Measurements from ENCODE around the gene COL11A2.
A peak's percentile ranks its signal among the peaks of the same experiment; 100 is the strongest.

COL11A2 gene

DNA sequence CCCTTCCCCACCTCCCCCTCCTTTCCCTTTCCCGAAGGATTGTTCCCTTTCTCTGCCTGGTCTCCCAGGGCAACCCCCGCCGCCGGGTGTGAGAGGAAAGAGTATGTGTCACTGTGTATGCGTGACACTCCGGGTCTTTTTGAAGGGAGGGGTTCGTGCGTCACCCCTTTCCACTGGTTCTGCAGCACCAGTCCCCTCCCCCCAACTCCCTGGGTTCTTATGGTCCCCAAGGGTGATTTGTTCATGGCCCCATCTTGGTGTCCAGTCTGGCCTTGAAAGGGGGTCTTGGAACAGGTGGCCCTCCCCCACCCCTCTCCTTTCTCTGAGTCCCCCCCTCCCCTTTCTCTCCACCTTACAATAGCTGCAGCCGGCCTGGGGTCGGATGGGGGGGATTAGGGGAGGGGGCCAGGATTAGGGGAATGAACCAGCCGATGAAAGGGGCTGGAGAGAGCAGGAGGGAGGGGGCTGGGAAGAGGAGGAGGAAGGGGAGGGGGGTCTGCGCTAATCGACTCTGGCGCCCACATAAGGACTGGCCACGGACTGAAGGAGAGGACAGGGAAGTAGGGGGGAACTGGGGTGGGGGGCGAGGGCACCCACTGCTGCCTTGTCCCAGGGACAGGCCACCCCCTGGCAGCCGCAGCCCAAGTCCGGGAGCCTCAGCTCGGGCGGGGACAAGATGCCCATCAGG, 14.7 kb upstream of the COL11A2 start:
- DNase-seq = peak in 9 of 58 donors; percentile 6 to 58 (median 26)

DNA sequence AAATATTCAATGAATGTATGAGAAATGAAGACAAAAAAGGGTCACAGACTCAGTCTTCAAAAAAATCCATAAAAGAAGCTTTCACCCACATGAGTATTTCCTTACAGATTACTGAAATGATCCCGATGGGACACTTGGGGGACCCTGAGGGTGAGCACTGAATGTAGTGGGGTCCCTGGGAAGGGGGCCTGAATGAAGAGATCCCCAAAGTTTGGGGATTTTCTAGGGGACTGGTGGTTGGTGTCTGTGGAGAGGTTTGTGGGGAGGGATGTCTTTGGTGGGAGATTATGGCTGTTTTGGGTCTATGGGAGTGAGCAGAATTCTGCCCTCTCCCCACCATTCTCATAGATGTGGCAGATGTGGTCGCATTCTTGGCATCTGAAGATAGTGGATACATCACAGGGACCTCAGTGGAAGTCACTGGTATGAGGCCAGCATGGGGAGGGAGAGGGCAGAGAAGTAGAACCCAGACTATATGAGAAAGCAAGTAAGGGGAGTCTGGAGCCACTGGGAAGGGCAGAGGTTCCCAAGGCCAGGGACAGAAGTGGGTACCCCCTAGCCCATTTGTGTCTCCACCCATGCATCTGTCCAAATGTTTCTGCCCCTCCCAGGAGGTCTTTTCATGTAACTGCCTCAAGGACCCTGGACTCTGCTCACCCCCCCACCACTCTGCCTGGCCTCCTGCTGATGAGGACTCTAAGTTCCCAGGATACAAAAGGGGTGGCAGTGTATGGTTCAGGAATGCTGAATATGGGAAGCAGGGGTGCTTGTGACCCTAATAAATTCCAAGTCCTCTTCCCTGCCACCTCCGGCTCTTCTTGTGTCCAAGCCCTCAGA, 14.0 kb upstream of the COL11A2 start:
- no peak for DNase-seq

DNA sequence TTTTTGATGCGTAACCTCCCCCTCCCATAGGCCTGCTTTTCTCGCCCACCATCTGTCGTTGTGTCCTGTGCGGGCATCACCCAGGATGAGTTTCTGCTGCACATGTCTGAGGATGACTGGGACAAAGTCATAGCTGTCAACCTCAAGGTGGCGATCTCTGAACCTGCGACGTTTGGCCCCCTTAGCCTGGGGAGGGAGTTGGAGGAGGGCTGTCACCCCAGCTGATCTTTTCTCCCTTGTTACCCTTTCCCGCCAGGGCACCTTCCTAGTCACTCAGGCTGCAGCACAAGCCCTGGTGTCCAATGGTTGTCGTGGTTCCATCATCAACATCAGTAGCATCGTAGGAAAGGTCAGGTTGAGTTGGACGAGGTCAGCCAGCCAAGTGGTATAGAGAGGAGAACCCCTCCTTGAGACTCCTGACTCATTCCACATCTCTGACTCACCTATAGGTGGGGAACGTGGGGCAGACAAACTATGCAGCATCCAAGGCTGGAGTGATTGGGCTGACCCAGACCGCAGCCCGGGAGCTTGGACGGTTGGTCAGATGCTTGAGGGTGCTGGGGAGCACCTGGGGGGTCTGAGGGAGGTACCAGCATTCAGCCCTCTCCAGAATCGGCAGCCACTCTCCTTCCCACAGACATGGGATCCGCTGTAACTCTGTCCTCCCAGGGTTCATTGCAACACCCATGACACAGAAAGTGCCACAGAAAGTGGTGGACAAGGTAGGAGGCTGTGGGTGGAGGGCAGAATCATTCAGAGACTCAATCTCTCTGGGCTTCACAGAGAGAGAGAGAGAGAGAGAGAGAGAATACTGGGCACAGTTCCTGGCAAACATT, 13.1 kb upstream of the COL11A2 start:
- DNase-seq = no peak

DNA sequence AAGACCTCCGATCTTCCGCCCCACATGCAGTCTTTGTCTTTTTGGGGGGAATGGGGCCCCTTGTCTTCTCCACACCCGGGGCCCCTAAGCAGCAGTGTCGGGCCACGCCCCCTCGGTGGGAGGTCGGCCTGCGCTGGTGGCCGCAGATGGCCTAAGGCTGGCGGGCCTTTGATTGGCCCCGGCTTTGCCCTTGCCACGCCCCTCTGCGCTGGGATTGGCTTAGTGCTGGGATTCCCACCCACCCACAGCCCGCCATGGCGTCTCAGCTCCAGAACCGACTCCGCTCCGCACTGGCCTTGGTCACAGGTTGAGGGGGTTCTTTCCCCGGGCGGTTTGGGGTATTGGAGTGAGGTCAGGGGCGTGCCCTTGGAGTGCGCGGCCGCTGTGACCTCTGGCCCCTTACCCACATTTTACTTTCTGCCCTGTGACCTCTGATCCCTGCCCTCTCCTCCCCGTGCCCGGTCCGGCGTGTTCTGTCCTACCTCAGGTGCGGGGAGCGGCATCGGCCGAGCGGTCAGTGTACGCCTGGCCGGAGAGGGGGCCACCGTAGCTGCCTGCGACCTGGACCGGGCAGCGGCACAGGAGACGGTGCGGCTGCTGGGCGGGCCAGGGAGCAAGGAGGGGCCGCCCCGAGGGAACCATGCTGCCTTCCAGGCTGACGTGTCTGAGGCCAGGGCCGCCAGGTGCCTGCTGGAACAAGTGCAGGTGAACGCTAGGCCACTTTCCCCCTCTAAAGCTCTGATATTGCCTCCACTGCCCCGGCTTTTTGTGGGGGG, 12.3 kb upstream of the COL11A2 start, which contains the start of gene HSD17B8:
Gene HSD17B8 (plus strand): TSS at position 241 of the 776 bp plus-strand sequence. CDS start 14 bp downstream, at position 255.
- peak; percentile 30 to 96 (median 88) for DNase-seq

DNA sequence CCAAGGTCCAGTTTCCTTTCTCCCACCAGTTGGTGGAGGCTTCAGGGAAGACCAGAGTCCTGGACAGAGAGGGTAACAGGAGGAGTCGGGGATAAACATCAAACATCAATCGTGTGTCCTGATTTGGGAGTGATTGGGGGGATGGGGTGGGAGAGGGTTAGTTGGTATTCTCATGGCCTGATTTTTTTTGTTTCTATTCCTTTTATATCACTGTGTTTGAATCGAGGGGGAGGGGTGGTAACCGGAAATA, 11.8 kb upstream of the COL11A2 start:
- DNase-seq = no peak

DNA sequence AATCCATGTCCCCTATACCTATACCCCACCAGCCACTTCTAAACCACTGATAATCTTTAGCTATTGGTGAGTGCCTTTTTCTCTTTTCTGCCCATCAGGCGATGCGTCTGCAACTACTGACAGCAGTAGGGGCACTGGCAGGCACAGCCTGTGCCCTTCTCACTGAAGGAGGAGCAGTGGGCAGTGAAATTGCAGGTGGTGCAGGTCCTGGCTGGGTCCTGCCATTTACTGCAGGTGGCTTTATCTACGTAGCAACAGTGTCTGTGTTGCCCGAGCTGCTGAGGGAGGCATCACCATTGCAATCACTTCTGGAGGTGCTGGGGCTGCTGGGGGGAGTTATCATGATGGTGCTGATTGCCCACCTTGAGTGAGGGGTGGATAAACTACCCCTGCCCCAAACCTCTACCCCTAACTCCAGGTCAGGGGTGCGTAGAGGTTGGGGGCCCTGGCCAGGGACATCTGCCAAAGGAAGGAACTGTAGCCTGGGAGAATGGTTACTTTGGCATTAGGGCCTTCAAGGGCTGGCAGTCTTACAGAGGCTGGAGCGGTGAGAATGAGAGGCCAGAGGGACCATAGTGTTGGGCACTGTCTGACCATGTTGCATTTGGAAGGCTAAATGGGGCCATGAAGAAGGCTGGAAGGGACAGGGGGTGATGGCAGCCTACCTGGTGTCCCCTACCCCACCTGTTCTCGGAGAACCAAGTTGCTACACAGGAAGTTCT, 11.3 kb upstream of the COL11A2 start:
- DNase-seq = no peak

DNA sequence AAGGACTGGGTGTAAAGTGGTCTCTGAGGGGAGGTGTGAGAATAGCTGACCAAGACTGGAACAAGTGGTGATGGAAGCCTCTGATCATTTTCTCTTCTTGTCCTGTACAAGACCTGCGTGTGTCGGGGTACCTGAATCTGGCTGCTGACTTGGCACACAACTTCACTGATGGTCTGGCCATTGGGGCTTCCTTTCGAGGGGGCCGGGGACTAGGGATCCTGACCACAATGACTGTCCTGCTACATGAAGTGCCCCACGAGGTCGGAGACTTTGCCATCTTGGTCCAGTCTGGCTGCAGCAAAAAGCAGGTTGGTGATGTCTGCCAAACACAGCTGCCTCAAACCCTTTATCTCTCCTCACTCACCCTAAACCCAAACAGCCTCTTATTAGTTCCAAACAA, 10.5 kb upstream of the COL11A2 start:
- no peak for DNase-seq

DNA sequence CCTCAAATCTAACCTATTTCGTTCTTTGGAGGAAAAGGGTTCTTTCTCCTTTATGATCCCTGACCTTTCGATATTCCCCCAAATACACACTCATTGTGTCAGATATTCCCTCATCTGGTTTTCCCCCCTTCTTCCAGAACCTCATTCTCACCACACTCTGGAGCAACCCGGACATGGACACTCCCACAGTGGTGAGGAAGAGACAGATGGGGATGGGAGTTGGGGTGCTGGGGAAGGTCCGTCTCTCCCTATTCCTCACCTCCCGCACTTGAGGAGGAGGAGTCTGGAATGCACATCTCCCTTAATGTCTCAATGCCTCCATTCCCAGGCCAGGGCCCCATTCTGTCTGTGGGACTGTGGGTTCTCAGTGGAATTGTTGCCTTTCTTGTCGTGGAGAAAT, 9.7 kb upstream of the COL11A2 start:
- DNase-seq = no peak

DNA sequence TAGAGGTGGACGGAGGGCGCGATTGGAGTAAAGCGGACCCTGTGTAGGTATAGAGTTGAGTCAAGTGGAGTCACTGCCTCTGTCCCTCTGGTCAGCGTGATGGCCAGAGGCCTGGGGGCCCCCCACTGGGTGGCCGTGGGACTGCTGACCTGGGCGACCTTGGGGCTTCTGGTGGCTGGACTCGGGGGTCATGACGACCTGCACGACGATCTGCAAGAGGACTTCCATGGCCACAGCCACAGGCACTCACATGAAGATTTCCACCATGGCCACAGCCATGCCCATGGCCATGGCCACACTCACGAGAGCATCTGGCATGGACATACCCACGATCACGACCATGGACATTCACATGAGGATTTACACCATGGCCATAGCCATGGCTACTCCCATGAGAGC, 8.9 kb upstream of the COL11A2 start:
- peak in 2 of 58 donors; percentile 34 to 52 for DNase-seq

DNA sequence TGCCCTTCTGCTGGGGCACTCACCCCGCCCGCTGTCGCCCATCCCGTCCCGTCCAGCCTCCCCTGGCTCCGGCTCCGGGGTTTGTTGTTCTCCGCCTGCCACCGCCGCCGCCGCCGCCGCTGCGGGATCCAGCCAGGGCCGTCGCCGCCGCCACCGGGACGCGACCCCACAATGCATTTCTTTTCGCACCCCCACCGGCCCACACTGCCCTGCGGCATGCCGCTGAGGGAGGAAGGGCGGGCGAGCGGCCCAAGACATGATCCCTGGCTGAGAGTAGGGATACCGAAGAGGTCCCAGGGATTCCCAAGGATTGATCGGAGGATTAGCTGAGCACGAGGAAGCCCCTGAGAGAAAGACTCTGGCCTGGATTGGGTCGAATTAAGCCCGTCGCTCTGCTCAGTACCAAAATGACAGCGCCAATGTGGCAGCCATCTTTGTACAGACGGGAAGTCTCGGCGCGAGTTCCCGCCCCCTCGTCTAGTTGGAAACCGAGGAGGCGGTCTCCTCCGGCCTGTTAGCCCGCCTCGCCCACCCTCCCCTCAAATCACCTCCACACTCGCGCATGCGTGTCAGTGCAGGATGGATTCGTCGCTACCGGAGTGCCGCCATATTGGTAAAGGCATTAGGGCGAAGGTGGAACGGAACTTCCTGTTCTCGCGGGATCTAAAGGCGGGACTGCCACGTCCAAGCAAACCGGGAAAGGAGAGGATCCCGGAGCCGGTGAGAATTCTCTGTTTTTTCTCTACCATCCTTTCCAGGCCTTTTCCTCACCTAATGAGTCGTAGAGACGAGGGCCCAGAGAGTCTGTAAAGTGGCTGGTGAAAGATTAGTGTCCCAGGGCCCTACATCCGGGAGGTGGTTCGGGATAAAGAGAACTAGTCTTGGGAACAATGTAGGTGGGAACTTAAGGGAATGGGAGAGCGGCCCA, 8.2 kb upstream of the COL11A2 start, which contains the start of the genes RXRB and SLC39A7:
Gene RXRB (minus strand): TSS at position 447 of the 928 bp plus-strand sequence. CDS start 189 bp downstream, at position 258.
Gene SLC39A7 (plus strand): TSS at position 649 of the 928 bp plus-strand sequence. CDS start 379 bp downstream, outside the sequence.
- DNase-seq = peak; percentile 86 to 99 (median 97)

DNA sequence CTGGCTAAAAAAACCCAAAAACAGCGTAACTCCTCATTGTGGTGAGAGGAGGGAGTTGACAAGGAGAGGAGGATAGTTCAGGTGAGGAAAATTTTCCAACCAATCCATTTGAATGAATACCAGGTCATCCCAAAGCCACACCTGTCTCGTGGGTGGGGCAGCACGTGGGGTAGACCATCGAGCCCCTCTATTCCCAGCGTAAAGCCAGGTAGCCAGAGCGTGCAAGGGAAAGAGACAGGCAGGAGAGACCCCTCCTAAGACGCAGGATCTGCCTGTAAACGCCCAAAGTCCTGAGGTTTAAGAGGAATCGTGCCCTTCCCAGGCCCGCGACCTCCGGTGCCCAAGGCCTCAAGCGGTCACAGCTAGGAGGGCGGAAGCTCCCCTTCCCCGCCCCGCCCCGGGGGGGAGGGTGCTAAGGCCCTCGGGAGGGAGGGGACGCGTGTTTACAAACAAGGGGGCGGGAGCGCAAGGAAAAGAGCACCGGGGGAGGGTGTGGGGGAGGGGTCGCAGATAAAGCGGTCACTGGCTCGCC, 7.5 kb upstream of the COL11A2 start:
- peak in 9 of 58 donors; percentile 50 to 83 (median 70) for DNase-seq

DNA sequence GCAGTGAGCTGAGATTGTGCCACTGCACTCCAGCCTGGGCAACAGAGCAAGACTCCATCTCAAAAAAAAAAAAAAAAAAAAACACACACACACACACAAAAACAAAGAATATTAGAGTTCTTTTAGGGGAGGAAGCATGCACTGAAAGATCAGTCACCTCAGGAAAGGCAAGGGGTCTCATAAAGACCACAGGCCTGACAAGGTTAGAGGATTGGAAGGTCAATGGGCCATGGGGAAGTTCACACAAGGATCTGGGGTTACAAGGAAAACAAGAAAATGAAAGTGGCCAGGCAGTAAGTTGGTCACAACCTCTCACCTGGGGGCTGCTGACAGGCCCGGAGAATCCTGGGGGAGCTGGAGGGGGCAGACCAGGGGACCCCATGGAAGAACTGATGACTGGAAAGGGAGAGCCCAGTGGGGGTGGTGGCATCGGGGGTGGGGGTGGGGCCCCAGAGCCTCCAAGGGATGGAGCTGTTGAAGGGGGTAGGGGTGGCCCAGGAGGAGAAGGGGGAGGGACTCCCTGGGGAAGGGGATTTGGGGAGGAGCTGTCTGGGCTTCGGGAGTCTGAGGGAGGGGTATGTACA, 6.7 kb upstream of the COL11A2 start:
- DNase-seq = no peak

DNA sequence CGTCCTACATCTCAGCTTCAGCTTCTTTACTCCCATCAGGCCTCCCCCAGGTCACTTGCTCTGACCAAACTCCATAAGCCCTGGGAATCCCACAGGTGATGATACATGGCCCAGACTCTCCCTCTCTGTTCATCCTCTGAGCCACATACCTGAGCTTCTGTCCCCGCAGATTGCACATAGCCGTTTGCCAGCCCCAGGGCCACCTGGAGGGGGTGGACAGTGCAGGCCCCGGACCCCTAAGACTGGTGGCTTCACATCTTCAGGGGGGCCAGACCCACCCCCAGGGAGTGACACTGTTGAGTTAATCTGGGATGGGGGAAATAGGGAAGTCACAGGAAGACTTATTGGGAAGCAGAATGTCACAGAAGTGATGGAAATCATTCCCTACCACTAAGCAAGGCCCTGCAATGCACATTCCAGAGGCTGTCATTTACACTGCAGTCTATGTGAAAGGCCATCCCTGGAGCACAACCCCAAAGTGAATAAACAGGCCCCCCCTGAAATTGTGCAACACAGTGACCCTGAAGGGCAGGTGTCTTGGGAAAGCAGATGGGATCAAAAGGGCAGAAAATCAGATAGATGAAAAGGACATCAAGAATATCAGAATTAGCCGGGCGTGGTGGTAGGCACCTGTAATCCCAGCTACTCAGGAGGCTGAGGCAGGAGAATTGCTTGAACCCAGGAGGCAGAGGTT, 6.0 kb upstream of the COL11A2 start:
- no peak for DNase-seq

DNA sequence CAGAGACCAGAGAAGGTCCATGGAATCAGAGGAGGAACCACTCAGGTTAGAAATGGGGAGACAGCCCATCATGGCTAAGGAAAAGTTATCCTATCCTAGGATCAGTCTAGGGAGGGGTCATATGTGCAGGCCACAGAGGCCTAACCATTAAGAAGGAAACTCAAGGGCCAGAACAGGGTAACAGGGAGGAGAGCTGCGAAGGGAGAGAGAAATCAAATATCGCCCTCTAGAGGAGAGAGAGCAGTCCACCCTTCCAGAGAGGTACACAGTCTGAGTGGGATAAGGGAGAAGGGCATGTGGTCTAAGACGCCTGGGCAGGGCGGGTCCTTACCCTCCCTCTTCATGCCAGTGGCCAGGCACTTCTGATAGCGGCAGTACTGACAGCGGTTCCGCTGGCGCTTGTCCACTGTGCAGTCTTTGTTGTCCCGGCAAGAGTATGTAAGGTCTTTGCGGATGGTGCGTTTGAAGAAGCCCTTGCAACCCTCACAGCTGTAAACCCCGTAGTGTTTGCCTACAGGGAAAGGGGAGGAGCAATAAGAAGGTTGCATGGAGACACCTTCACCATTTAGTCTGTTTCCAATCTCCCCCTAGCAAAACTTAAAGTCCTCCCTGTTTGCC, 5.3 kb upstream of the COL11A2 start:
- DNase-seq = peak in 22 of 58 donors; percentile 7 to 58 (median 24)

DNA sequence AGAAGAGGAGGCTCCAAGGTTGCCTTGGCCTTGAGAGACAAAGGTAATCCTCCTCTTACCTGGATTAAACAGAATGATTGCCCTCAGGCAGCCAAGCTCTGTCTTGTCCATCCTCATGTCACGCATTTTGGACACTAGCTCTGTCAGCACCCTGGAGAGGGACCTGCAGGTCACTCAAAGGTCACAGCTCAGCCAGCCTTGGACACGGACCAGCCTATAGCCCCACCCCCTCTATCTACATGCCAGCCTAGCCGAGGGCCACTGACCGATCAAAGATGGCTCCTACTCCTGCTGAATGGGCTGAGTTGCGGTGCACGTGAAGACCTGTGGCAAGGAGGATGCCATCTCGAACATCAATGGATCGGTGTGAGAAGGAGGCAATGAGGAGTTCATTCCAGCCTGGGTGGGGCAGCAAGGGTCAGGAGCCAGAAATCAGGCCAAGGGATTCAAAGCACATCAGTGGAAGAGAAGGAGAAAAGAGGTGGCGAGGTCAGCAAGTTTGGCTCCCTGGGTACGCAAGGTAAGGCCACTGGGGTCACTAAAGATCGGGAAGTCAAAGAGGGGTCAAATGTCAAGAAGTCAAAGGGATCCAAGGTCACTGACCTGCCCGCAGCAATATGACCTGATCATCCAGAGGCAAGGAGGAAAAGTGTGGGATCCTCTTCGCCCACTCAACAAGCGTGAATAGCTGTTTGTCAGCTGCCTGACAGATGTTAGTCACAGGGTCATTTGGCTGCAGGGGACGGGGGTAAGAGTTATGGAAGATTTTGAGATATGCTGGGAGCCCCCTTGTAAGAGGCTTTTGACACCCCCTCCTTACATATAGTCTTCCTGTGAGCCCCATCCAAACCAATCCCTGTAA, 3.3 kb upstream of the COL11A2 start:
- DNase-seq = no peak

DNA sequence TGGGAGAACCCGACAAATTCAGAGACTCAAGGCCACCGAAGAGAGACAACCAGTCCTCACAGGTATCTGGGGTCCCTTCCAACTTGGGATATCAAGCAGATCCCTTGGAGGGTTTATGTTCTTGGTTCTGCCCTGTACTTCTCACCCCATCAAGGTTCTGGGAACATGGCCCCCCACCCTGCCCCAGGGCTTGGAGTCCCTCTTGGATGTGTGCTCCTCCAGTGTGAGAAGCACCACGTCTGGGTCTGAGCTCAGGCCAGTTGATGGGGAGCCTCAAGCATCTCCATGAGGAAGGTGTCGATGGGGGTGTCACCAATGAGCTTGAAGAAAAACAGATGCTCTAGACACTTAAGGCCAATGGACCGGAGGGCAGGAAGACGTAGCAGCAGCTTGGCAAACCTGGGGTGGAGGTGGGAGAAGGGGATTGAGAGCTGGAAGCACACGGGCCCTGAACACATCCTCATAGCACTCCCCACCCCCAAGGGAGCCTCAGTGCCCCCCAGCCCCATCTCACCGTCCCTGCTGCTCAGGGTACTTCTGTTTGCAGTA, 2.2 kb upstream of the COL11A2 start:
- DNase-seq = no peak

Data from anterior cingulate cortex (tissue), 58 donors.